Loucy (cell line): Measurements from ENCODE around the gene IGSF5.

Source experiments
- H2AFZ ChIP-seq: fragments of 200-600 bp; sonication (generic); 2 replicates; pipeline ENCODE4 v1.6.0; 2016; ENCODE audit warnings: antibody characterized with exemption, mild to moderate bottlenecking, low read length, moderate library complexity
- H3F3A ChIP-seq: fragments of 200-600 bp; 2 replicates; pipeline ENCODE4 v1.6.0; 2016; ENCODE audit warnings: antibody characterized with exemption, low read depth, mild to moderate bottlenecking
- H3K27me3 ChIP-seq: fragments of 200-600 bp; sonication (generic); 2 replicates; pipeline ENCODE4 v1.6.1; 2014; ENCODE audit warnings: low read length, mild to moderate bottlenecking; ENCODE audit not compliant: insufficient read depth, poor library complexity, severe bottlenecking
- H3K36me3 ChIP-seq: fragments of 200-600 bp; sonication (generic); 2 replicates; pipeline ENCODE4 v1.6.1; 2016; ENCODE audit warnings: low read length; ENCODE audit not compliant: insufficient read depth
- H3K4me1 ChIP-seq: fragments of 200-600 bp; sonication (generic); 2 replicates; pipeline ENCODE4 v1.5.1; 2014; ENCODE audit warnings: low read length, mild to moderate bottlenecking; ENCODE audit not compliant: insufficient read depth, poor library complexity, severe bottlenecking
- H3K4me2 ChIP-seq: fragments of 200-600 bp; sonication (generic); 2 replicates; pipeline ENCODE4 v1.6.0; 2014; ENCODE audit warnings: antibody characterized with exemption, low read length, low read depth, mild to moderate bottlenecking; ENCODE audit not compliant: poor library complexity, severe bottlenecking
- H3K4me3 ChIP-seq: fragments of 200-600 bp; sonication (generic); 2 replicates; pipeline ENCODE4 v1.5.1; 2014; ENCODE audit warnings: low read length, mild to moderate bottlenecking, mixed read lengths; ENCODE audit not compliant: poor library complexity, severe bottlenecking
- H3K79me2 ChIP-seq: fragments of 200-600 bp; sonication (generic); 2 replicates; pipeline ENCODE4 v1.6.1; 2014; ENCODE audit warnings: low read length; ENCODE audit not compliant: insufficient read depth
- H3K9ac ChIP-seq: fragments of 200-600 bp; sonication (generic); 2 replicates; pipeline ENCODE4 v1.6.0; 2014; ENCODE audit warnings: mild to moderate bottlenecking, low read depth, low read length, moderate library complexity; ENCODE audit not compliant: poor library complexity, severe bottlenecking
- H3K9me2 ChIP-seq: fragments of 200-600 bp; sonication (generic); replicated peaks from 2 replicates; pipeline ENCODE4 v1.6.1; 2016; ENCODE audit warnings: low read depth, low read length, mixed read lengths
- H3K9me3 ChIP-seq: fragments of 200-600 bp; sonication (generic); 2 replicates; pipeline ENCODE4 v1.6.1; 2014; ENCODE audit warnings: mild to moderate bottlenecking, antibody characterized with exemption, low read length, low read depth; ENCODE audit not compliant: insufficient read depth
- H4K20me1 ChIP-seq: fragments of 200-600 bp; sonication (generic); 2 replicates; pipeline ENCODE4 v1.6.0; 2014; ENCODE audit warnings: antibody characterized with exemption, low read length, mild to moderate bottlenecking; ENCODE audit not compliant: insufficient read depth, poor library complexity, severe bottlenecking
- EZH2phosphoT487 ChIP-seq: fragments of 200-600 bp; IDR thresholded peaks from 2 replicates; pipeline ENCODE4 v1.6.1; 2018; ENCODE audit warnings: antibody characterized with exemption, mild to moderate bottlenecking, moderate library complexity, borderline replicate concordance
- TF ChIP-seq, protein P1 (sequence below): fragments of 200-600 bp; sonication (generic); conservative IDR thresholded peaks from 2 replicates; pipeline ENCODE4 v1.5.1; 2014; ENCODE audit warnings: mild to moderate bottlenecking, antibody characterized with exemption, low read length

Gene IGSF5

DNA sequence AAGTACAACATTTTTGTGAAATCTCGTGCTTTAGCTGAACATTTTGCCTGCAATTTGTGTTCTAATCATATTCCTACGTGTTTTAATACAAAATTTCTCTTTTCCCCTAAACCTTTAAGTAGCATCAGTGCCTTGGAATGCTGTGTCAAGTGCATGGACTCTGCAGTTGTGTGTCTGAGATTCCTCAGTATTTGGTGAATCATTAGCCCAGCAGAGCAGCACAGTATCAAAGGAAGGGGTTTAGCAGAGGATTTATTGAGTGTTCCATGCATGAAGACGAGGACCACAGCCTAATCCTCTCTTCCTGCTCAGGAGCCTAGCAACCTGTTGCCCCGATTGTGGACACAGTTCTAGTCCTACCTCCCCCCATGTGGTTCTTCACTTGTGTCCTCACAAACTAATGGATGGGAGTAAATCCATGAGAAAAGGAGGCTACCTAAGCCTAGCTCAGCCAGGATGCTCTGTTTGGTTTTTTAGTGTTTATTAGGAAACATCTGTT lies 92.9 kb downstream of the IGSF5 start:
- Histone ChIP-seq H3K4me1 (no peaks in the 10 kb centered on the region), H3K9me2 (no peaks in the 10 kb centered on the region), H3F3A (no peaks in the 10 kb centered on the region), H3K27me3 (no peaks in the 10 kb centered on the region), H3K4me3 (no peak overlapping the region), H3K4me2 (no peak overlapping the region), H2AFZ (no peak overlapping the region), H4K20me1 (no peaks in the 10 kb centered on the region), H3K79me2 (no peaks in the 10 kb centered on the region), H3K36me3 (no peaks in the 10 kb centered on the region), H3K9ac (no peak overlapping the region), H3K9me3 (peaks cover 4% of the 10 kb centered on the region; the same call in 1 of the 2 replicates)
- TF ChIP-seq, protein P1, sequence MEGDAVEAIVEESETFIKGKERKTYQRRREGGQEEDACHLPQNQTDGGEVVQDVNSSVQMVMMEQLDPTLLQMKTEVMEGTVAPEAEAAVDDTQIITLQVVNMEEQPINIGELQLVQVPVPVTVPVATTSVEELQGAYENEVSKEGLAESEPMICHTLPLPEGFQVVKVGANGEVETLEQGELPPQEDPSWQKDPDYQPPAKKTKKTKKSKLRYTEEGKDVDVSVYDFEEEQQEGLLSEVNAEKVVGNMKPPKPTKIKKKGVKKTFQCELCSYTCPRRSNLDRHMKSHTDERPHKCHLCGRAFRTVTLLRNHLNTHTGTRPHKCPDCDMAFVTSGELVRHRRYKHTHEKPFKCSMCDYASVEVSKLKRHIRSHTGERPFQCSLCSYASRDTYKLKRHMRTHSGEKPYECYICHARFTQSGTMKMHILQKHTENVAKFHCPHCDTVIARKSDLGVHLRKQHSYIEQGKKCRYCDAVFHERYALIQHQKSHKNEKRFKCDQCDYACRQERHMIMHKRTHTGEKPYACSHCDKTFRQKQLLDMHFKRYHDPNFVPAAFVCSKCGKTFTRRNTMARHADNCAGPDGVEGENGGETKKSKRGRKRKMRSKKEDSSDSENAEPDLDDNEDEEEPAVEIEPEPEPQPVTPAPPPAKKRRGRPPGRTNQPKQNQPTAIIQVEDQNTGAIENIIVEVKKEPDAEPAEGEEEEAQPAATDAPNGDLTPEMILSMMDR, result no peak
- TF ChIP-seq EZH2phosphoT487, result no peak

DNA sequence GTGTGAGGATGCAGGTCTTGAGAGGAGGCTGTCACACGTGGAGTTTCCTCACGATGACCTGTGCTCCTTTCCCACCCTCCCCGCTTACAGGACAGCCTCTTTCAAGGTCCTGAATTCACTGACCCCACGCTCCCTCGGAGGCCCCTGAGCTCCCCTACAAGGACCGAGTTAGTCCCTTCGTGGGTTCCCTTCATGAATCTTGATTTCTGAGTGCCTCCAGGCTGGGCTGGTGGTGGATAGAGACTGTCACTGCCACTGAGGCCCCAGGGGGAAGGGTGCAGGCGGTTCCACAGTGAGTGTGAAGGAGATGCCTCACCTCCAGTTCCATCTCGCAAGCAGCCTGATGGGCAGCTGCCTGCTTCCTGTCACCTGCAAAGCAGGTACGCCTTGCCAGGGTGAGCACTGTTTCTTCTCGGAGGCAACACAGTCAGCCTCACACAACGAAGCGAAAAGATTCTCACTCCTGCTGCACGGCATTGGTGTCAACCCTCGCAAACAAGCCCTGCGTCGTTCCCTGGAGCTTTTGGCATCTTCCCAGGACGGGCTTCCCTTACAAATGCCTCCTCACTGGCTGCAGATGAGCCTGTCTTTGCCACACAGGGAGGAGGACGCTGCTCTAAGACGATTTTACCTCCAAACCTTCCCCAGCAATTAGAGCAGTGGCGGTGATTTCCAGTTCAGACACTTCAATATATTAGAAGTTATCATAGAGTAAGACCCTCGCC lies 95.6 kb downstream of the IGSF5 start:
- no peaks in the 10 kb centered on the region for H3F3A ChIP-seq
- no peaks in the 10 kb centered on the region for H3K4me1 ChIP-seq
- H3K36me3 ChIP-seq, result no peaks in the 10 kb centered on the region
- no peaks in the 10 kb centered on the region for H3K27me3 ChIP-seq
- no peak for TF ChIP-seq EZH2phosphoT487
- TF ChIP-seq, protein P1, result no peak
- no peaks in the 10 kb centered on the region for H4K20me1 ChIP-seq
- H3K9ac ChIP-seq, result no peak overlapping the region
- peaks cover 4% of the 10 kb centered on the region; the same call in 1 of the 2 replicates for H3K9me3 ChIP-seq
- H3K9me2 ChIP-seq, result no peaks in the 10 kb centered on the region
- no peak overlapping the region for H3K4me2 ChIP-seq
- no peak overlapping the region for H2AFZ ChIP-seq
- H3K4me3 ChIP-seq, result no peak overlapping the region
- no peaks in the 10 kb centered on the region for H3K79me2 ChIP-seq

DNA sequence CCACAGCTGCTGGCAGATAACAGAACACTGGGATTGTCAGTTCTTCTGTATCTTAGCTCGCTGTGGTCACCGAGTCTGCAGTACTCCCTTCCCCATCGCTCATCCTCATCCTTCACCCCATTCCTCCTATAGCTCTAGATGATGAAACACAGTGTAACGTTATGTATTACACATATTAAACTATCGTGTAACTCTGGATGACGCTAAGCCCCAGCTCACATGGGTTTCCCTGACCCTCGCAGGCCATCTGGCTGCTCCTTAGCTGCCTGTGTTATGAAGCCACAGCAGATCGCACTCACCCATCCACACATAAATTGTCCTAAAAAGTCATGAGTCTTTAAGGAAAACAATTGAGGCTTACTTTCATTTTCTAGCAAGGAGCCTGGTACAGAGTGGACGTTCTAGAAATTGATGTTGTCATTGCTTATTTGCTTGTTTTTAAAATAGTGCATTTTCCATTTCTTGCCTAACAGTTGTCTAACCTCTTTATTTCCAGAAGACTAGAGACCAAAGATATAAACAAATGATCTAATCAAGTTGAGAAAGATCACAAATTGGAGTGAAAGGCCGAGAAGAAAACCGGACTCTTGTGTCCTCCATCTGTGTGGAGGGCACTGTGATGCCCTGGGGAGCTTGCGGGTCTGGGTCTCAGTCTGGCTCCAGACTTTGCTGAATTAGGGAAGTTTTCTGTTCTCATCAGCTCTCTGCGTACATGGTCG lies 97.9 kb downstream of the IGSF5 start:
- no peaks in the 10 kb centered on the region for H3K27me3 ChIP-seq
- H3K9me3 ChIP-seq, result peaks cover 4% of the 10 kb centered on the region
- H3F3A ChIP-seq, result no peaks in the 10 kb centered on the region
- H3K79me2 ChIP-seq, result no peaks in the 10 kb centered on the region
- H3K36me3 ChIP-seq, result no peaks in the 10 kb centered on the region
- no peak overlapping the region for H3K9ac ChIP-seq
- H3K9me2 ChIP-seq, result no peaks in the 10 kb centered on the region
- no peak overlapping the region for H3K4me3 ChIP-seq
- no peaks in the 10 kb centered on the region for H4K20me1 ChIP-seq
- no peaks in the 10 kb centered on the region for H3K4me1 ChIP-seq
- TF ChIP-seq EZH2phosphoT487, result no peak
- TF ChIP-seq, protein P1, result no peak
- H3K4me2 ChIP-seq, result no peak overlapping the region
- H2AFZ ChIP-seq, result no peak overlapping the region
